ENCODE results near the gene LMX1A.

GRCh38 chr1:165367375-165367993 lies 11.0 kb upstream of the LMX1A start:
- TF ChIP-seq KDM1A (IDR thresholded peaks at IDR 0.05; ENCODE audit: low read depth) (no peak), POLR2AphosphoS2 (conservative IDR thresholded peaks at IDR 0.05; ENCODE audit: low read length) (no peak), CTCF (IDR thresholded peaks at IDR 0.05) (peak; percentile 75), ZFP36 (IDR thresholded peaks at IDR 0.05; ENCODE audit: borderline replicate concordance, partially characterized antibody) (no peak), USF2 (IDR thresholded peaks at IDR 0.05) (no peak), POLR2A (IDR thresholded peaks at IDR 0.05; ENCODE audit: low read length) (no peak), CHD2 (IDR thresholded peaks at IDR 0.05; ENCODE audit: low read length, partially characterized antibody) (no peak), CEBPB (IDR thresholded peaks at IDR 0.05) (no peak), PBX3 (IDR thresholded peaks at IDR 0.05) (no peak)

Data from A549 (cell line).